Activated CD8-positive, alpha-beta T cell treated with anti-CD3 and anti-CD28 coated beads, Interleukin-2, amount 10 ng/mL, durations not matched to agents 7 days and 5 days (primary cell): Measurements from ENCODE around the gene DUSP22. TPM values are rescaled to one million over a fixed set of nuclear protein-coding genes. Genes with fewer than 3 reads are reported as not detected.

ENCODE experiments used
- ATAC-seq: fragments of 150-1000 bp; cut with Tn5 transposase; one replicate; pipeline ENCODE4 v1.10.0; 2021; ENCODE audit warnings: moderate library complexity
- CTCF ChIA-PET: fragments of 350-600 bp; sonication (Branson Sonifier 250); formaldehyde crosslinking; loops from one replicate; lab custom pipeline; 2021; ENCODE audit warnings: antibody characterized with exemption; lab: Charles Lee
- POLR2A ChIA-PET: fragments of 350-600 bp; sonication (Branson Sonifier 250); formaldehyde crosslinking; loops from one replicate; lab custom pipeline; 2021; ENCODE audit warnings: antibody characterized with exemption; lab: Charles Lee
- DNase-seq: peaks from one replicate; pipeline ENCODE4 v3.0.0-alpha.2; 2020
- H3K27ac Mint-ChIP-seq: one replicate; pipeline ENCODE4 v1.8.0; 2021; ENCODE audit warnings: mild to moderate bottlenecking, mixed read lengths
- H3K27me3 Mint-ChIP-seq: one replicate; pipeline ENCODE4 v1.8.0; 2021; ENCODE audit warnings: low read depth, mixed read lengths
- H3K36me3 Mint-ChIP-seq: one replicate; pipeline ENCODE4 v1.8.0; 2021; ENCODE audit warnings: low read depth, mixed read lengths
- H3K4me1 Mint-ChIP-seq: one replicate; pipeline ENCODE4 v1.8.0; 2021; ENCODE audit warnings: low read depth, mixed read lengths
- H3K4me3 Mint-ChIP-seq: one replicate; pipeline ENCODE4 v1.8.0; 2021; ENCODE audit warnings: mild to moderate bottlenecking, mixed read lengths
- H3K9me3 Mint-ChIP-seq: one replicate; pipeline ENCODE4 v1.8.0; 2022; ENCODE audit warnings: mixed read lengths; ENCODE audit not compliant: insufficient read depth
- total RNA-seq, 2 experiments: library from RNA; stranded (reverse); gene quantifications; one replicate each; pipeline ENCODE4 v1.2.3, GENCODE V29; 2021

The DUSP22 gene
- total RNA-seq, 2 experiments from 2014 or later: 32.6 to 33.2 TPM

DNA sequence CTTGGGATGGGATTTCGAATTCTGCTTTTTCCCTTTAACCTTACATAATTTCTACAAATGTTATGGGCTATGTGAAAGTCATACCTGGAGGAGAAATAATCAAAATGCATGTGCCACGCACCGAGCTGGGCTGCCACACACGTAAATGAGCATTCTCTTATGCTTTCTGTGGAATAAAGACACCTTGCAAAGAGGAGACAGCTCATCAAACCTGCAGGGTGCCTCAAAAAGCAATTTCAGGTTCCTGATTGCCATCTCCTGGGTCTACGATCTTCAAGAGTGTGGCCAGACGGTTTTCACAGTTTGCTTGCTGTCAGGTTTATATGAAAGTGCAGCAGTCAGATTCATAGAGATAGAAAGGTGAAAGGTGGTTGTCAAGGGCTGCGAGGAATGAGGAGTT, 36.6 kb downstream of the DUSP22 start:
- H3K4me1 Mint-ChIP-seq: peaks cover 2% of the 10 kb centered on the region
- no peak for DNase-seq

DNA sequence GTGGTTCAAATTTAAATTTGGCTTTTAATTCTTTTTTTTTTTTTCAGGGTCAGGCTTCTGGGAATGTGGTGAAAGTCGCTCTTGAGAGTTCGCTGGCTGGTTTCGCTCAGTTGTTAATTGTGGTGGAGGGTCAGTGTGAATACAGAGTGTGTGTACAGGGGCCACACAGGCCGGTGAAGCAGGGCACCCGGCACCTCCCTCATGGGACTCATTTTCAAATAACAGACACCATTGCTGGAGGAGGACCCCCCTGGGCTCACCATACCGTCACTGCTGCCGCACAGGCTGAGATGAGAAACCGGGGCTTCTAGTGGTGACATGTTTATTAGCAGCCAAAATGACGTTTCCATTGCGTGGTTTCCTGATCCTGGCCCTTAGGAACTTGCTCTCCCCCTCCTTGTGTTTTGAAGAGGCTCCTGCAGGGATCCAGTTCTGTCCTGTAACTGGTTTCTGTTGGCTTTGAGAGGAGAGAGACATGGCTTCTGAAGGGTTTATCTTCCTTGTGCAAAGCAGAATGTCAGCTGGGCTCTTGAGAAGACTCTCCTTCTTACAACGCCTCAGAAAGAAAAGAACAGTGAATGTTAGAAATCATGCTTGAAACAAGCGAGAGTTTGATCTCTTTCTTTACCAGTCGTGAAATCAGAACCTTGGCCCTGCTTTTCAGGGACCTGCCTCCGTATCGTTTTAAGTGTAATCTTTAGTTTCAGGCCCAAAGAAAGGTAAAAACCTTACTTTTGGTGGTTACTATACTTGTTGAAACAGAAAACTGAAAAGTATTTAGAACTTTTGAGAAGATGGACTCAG, 37.8 kb downstream of the DUSP22 start:
- ChIA-PET POLR2A (no interaction called here), CTCF (no interaction called here)
- Mint-ChIP-seq H3K4me3 (no peak overlapping the region), H3K36me3 (peaks cover 2% of the 10 kb centered on the region), H3K4me1 (peaks cover 5% of the 10 kb centered on the region), H3K27me3 (no peaks in the 10 kb centered on the region), H3K27ac (no peak overlapping the region), H3K9me3 (no peaks in the 10 kb centered on the region)
- ATAC-seq (no peak), DNase-seq (no peak)

More for the DNA sequence above, 36.6 kb downstream of the DUSP22 start:
- Mint-ChIP-seq H3K36me3 (peaks cover 2% of the 10 kb centered on the region), H3K27me3 (no peaks in the 10 kb centered on the region), H3K4me3 (no peak overlapping the region), H3K9me3 (no peaks in the 10 kb centered on the region), H3K27ac (no peak overlapping the region)
- ChIA-PET CTCF (interaction anchor here (1.4 to 2.3 kb wide), 2 partner anchors 11 to 16 kb away, joined by 3 to 7 read pairs; no protein-coding TSS in a partner anchor), POLR2A (interaction anchor here (1.0 kb wide), 1 partner anchor 63 kb away, joined by 4 read pairs; no protein-coding TSS in a partner anchor)
- no peak for ATAC-seq

GRCh38 chr6:330948-331347, 38.7 kb downstream of the DUSP22 start:
- Mint-ChIP-seq H3K4me1 (peaks cover 8% of the 10 kb centered on the region), H3K27me3 (no peaks in the 10 kb centered on the region), H3K36me3 (peaks cover 2% of the 10 kb centered on the region), H3K27ac (no peak overlapping the region), H3K9me3 (no peaks in the 10 kb centered on the region), H3K4me3 (no peak overlapping the region)
- DNase-seq (no peak), ATAC-seq (no peak)
- POLR2A ChIA-PET: interaction anchor here (1.1 kb wide), 1 partner anchor 59 kb away, joined by 4 read pairs; no protein-coding TSS in a partner anchor
- CTCF ChIA-PET: interaction anchor here (1.2 kb wide), 1 partner anchor 21 kb away, joined by 4 read pairs; no protein-coding TSS in a partner anchor

DNA sequence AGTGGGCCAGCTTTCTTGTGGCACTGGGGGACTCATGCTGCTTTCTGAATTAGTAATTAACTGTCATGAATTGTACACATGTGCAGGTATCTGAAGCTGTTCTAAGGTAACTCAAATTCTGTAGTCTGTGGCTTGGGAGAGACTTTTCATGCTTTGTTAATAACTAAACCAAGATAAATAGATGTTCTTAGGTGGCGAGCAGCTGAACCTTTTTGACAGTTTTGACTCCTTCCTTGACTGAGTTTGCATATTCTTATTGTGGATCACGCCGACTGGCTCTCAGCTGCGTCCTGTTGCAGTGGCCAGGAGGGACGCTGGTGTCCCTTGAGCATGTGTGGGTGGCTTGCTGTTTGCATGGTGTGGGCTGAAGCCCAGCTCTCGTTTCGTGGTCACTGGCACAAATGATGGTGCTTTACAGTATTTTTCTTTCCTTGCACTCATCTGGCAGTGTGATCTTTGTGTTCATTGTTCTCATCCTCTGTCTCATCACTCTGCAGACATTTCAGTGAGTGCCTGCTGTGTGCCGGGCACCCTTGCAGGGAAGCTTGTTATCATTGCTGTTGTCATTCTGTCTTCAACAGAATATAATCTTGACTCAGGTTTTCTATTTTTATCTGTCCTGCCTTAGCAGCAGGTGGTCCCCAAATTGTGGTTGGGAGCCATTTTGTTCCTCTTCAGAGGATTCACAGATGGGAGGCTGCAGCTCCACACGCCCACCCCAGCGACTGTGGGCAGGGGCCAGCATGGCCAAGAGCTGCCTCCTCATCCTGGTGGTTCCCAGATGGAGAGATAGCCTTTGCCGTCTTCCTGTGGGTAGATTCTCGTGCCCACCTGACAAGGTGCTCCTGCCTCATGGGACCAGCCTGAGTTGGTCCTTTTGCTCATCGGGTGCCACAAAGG, 39.6 kb downstream of the DUSP22 start:
- Mint-ChIP-seq H3K36me3 (no peaks in the 10 kb centered on the region), H3K9me3 (no peaks in the 10 kb centered on the region), H3K27ac (no peak overlapping the region), H3K4me3 (no peak overlapping the region), H3K27me3 (no peaks in the 10 kb centered on the region), H3K4me1 (peaks cover 17% of the 10 kb centered on the region)
- POLR2A ChIA-PET: interaction anchor here (1.1 to 1.5 kb wide), 3 partner anchors 39 to 60 kb away, joined by 3 to 4 read pairs (median 4); partner anchors contain the start of gene IRF4
- CTCF ChIA-PET: interaction anchor here (0.8 to 2.9 kb wide), 5 partner anchors 9 to 144 kb away, joined by 3 to 8 read pairs (median 4); partner anchors contain the start of gene DUSP22
- ATAC-seq (no peak), DNase-seq (no peak)

- Mint-ChIP-seq H3K4me1 (peaks cover 25% of the 10 kb centered on the region), H3K4me3 (no peak overlapping the region), H3K9me3 (no peaks in the 10 kb centered on the region), H3K27ac (no peak overlapping the region), H3K27me3 (no peaks in the 10 kb centered on the region), H3K36me3 (no peaks in the 10 kb centered on the region)
- POLR2A ChIA-PET: interaction anchor here (0.8 to 1.5 kb wide), 4 partner anchors 40 to 59 kb away, joined by 3 to 4 read pairs (median 4); partner anchors contain the start of gene IRF4
- CTCF ChIA-PET: interaction anchor here (1.0 to 2.9 kb wide), 3 partner anchors 19 to 144 kb away, joined by 3 to 8 read pairs (median 3); partner anchors contain the start of gene DUSP22
- ATAC-seq: no peak
- no peak for DNase-seq
Observed at GRCh38 chr6:332671-333070, 40.4 kb downstream of the DUSP22 start.

- no peaks in the 10 kb centered on the region for H3K27me3 Mint-ChIP-seq
- DNase-seq (no peak), ATAC-seq (no peak)
- no peak overlapping the region for H3K4me3 Mint-ChIP-seq
- H3K9me3 Mint-ChIP-seq: no peaks in the 10 kb centered on the region
- ChIA-PET CTCF (interaction anchor here (1.0 to 2.9 kb wide), 2 partner anchors 18 to 145 kb away, joined by 3 to 8 read pairs; no protein-coding TSS in a partner anchor), POLR2A (interaction anchor here (0.6 to 1.5 kb wide), 5 partner anchors 41 to 75 kb away, joined by 3 to 4 read pairs (median 4); partner anchors contain the start of gene IRF4)
- no peaks in the 10 kb centered on the region for H3K36me3 Mint-ChIP-seq
- H3K27ac Mint-ChIP-seq: no peak overlapping the region
- H3K4me1 Mint-ChIP-seq: peaks cover 32% of the 10 kb centered on the region
Observed at GRCh38 chr6:333379-334002, 41.2 kb downstream of the DUSP22 start.

GRCh38 chr6:334536-335510, 42.5 kb downstream of the DUSP22 start:
- H3K4me1 Mint-ChIP-seq: peaks cover 45% of the 10 kb centered on the region
- H3K4me3 Mint-ChIP-seq: no peak overlapping the region
- POLR2A ChIA-PET: no interaction called here
- ATAC-seq (no peak), DNase-seq (no peak)
- no peaks in the 10 kb centered on the region for H3K9me3 Mint-ChIP-seq
- CTCF ChIA-PET: interaction anchor here (2.9 kb wide), 1 partner anchor 147 kb away, joined by 8 read pairs; no protein-coding TSS in a partner anchor
- no peaks in the 10 kb centered on the region for H3K36me3 Mint-ChIP-seq
- H3K27me3 Mint-ChIP-seq: no peaks in the 10 kb centered on the region
- no peak overlapping the region for H3K27ac Mint-ChIP-seq

DNA sequence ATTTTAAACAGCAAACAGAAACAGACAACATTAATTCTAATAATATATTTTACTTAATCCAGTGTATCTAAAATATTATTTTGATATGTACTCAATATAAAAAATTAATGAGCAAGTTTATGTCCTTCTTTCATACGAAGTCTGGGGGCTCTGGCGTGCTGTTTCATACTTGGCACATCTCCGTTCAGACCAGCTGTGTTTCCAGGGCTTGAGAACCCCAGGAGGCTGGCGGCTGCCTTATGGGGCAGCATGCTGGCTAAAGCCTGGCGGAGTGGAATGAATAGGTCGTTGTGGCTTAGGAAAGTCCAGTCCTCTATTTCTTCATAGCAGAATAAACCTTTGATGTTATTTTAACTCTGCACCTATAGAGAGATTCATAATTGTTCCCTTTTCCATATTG, 43.3 kb downstream of the DUSP22 start:
- H3K4me3 Mint-ChIP-seq: no peak overlapping the region
- ChIA-PET CTCF (no interaction called here), POLR2A (interaction anchor here (5.8 kb wide), 1 partner anchor 56 kb away, joined by 80 read pairs; the partner anchor contains the start of gene IRF4)
- peak overlapping the region; percentile 89 for H3K27ac Mint-ChIP-seq
- peaks cover 52% of the 10 kb centered on the region for H3K4me1 Mint-ChIP-seq
- no peak for ATAC-seq
- H3K36me3 Mint-ChIP-seq: no peaks in the 10 kb centered on the region
- H3K9me3 Mint-ChIP-seq: no peaks in the 10 kb centered on the region
- no peak for DNase-seq
- H3K27me3 Mint-ChIP-seq: no peaks in the 10 kb centered on the region

- ChIA-PET CTCF (interaction anchor here (2.6 to 4.7 kb wide), 4 partner anchors 14 to 142 kb away, joined by 9 to 28 read pairs (median 13); no protein-coding TSS in a partner anchor), POLR2A (interaction anchor here (0.7 to 5.8 kb wide), 5 partner anchors 44 to 223 kb away, joined by 3 to 80 read pairs (median 3); partner anchors contain the start of genes DUSP22 and IRF4)
- Mint-ChIP-seq H3K4me3 (peak overlapping the region; percentile 65), H3K36me3 (peaks cover 3% of the 10 kb centered on the region), H3K4me1 (peaks cover 60% of the 10 kb centered on the region), H3K27ac (peak overlapping the region; percentile 89), H3K27me3 (no peaks in the 10 kb centered on the region), H3K9me3 (no peaks in the 10 kb centered on the region)
- DNase-seq (peak; percentile 56), ATAC-seq (peak; percentile 35)
Observed at GRCh38 chr6:336159-337114, 44.1 kb downstream of the DUSP22 start.
